Mesodermal cell (in vitro differentiated cells): ENCODE data around the gene PTOV1.

ENCODE experiments used
- H3K27ac ChIP-seq: 2 replicates; pipeline ENCODE4 v1.7.0; 2013; ENCODE audit warnings: mild to moderate bottlenecking, low read depth, low read length, moderate library complexity; ENCODE audit not compliant: severe bottlenecking
- H3K36me3 ChIP-seq: 2 replicates; pipeline ENCODE4 v1.7.1; 2013; ENCODE audit warnings: mild to moderate bottlenecking, low read length, moderate library complexity; ENCODE audit not compliant: control insufficient read depth, insufficient read depth
- H3K4me1 ChIP-seq: one replicate; pipeline ENCODE4 v1.7.1; 2013; ENCODE audit warnings: mild to moderate bottlenecking, low read length; ENCODE audit not compliant: insufficient read depth, control insufficient read depth, poor library complexity, severe bottlenecking
- H3K4me3 ChIP-seq: 2 replicates; pipeline ENCODE4 v1.7.0; 2013; ENCODE audit warnings: low read length, control low read depth, mild to moderate bottlenecking; ENCODE audit not compliant: insufficient read depth, poor library complexity, severe bottlenecking; ENCODE audit errors: extremely low read depth
- H3K9me3 ChIP-seq: 2 replicates; pipeline ENCODE4 v1.7.1; 2013; ENCODE audit warnings: mild to moderate bottlenecking, low read length, moderate library complexity; ENCODE audit not compliant: control insufficient read depth
- whole genome bisulfite sequencing, 2 experiments: methylation state at CpG; one replicate each; pipeline ENCODE4 v1.1.5; 2013; ENCODE audit warnings: missing lambda C conversion rate in 2 of 2; ENCODE audit not compliant: insufficient coverage in 2 of 2; 5-methylcytosine and 5-hydroxymethylcytosine counted together

PTOV1 gene

GRCh38 chr19:49883094-49883493 is 32.1 kb downstream of the PTOV1 start:
- 93 to 97% methylated on average over 3 to 5 of the region's 5 CpGs for WGBS, 2 experiments
- H3K36me3 ChIP-seq = peaks cover 80% of the 10 kb centered on the region
- H3K9me3 ChIP-seq = peaks cover 6% of the 10 kb centered on the region
- no peak overlapping the region for H3K27ac ChIP-seq
- no peak overlapping the region for H3K4me3 ChIP-seq
- peaks cover 8% of the 10 kb centered on the region for H3K4me1 ChIP-seq

DNA sequence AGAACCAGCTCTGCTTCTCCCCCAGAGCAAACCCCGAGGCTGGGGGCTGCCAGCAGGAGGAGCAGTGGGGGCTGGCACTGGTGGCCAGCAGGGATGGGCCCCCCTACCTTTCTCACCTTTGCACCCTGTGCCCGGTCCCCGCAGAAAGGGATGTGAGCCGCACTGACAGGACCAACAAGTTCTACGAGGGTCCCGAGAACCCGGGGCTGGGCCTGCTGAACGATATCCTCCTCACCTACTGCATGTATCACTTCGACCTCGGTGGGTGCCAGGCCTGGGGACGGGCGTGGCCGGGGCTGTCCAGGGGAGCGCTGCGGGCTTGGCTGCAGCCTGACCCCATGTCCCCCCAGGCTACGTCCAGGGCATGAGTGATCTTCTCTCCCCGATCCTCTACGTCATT is 33.1 kb downstream of the PTOV1 start:
- WGBS, 2 experiments = 94% methylated on average over 12 to 18 of the region's 18 CpGs
- Histone ChIP-seq H3K4me3 (no peak overlapping the region), H3K36me3 (peaks cover 82% of the 10 kb centered on the region), H3K9me3 (peaks cover 6% of the 10 kb centered on the region), H3K4me1 (peaks cover 1% of the 10 kb centered on the region), H3K27ac (no peak overlapping the region)

GRCh38 chr19:49884760-49885159 is 33.8 kb downstream of the PTOV1 start:
- no peak overlapping the region for H3K27ac ChIP-seq
- H3K36me3 ChIP-seq = peaks cover 75% of the 10 kb centered on the region
- WGBS, 2 experiments = 91 to 92% methylated on average over 2 of the region's 3 CpGs
- no peaks in the 10 kb centered on the region for H3K4me1 ChIP-seq
- H3K4me3 ChIP-seq = no peak overlapping the region
- peaks cover 6% of the 10 kb centered on the region for H3K9me3 ChIP-seq

DNA sequence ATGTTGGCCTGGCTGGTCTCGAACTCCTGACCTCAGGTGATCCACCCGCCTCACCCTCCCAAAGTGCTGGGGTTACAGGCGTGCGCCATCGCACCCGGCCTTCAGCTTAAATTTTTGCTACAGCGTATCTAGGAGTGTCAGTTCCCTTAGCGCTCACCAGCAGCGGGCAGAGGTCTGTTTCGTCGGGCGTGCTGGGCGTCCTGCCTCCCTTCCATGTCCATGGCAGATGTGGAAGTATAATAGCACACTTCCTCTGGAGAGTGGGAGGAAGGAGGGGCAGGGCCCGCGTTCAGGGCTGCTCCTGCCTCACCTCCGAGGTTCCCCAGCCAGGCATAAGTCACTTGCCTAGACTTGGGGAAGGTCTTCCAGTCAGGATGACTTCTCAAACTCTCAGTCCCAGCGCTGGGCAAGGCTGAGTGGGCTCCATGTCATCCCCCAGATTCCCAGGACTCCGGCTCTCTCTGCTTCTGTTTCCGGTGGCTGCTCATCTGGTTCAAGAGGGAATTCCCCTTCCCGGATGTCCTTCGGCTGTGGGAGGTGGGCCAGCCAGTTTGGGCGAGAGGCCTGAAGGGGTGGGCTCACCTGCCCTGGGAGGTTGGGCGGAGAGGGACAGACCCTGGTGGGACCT is 36.2 kb downstream of the PTOV1 start:
- WGBS, 2 experiments = 93 to 97% methylated on average over 19 to 22 of the region's 23 CpGs
- H3K9me3 ChIP-seq = peaks cover 6% of the 10 kb centered on the region
- H3K27ac ChIP-seq = no peak overlapping the region
- H3K4me1 ChIP-seq = peaks cover 2% of the 10 kb centered on the region
- H3K4me3 ChIP-seq = no peak overlapping the region
- peaks cover 52% of the 10 kb centered on the region for H3K36me3 ChIP-seq

GRCh38 chr19:49887665-49888509 is 36.9 kb downstream of the PTOV1 start:
- H3K4me3 ChIP-seq = no peak overlapping the region
- no peak overlapping the region for H3K27ac ChIP-seq
- peaks cover 44% of the 10 kb centered on the region for H3K36me3 ChIP-seq
- peaks cover 2% of the 10 kb centered on the region for H3K4me1 ChIP-seq
- 90 to 97% methylated on average over 32 to 41 of the region's 54 CpGs for WGBS, 2 experiments
- H3K9me3 ChIP-seq = peaks cover 4% of the 10 kb centered on the region

GRCh38 chr19:49888510-49888824 is 37.5 kb downstream of the PTOV1 start:
- H3K36me3 ChIP-seq = peaks cover 38% of the 10 kb centered on the region
- H3K4me3 ChIP-seq = no peak overlapping the region
- H3K27ac ChIP-seq = no peak overlapping the region
- peaks cover 2% of the 10 kb centered on the region for H3K4me1 ChIP-seq
- WGBS, 2 experiments = 98 to 99% methylated on average over 6 to 12 of the region's 18 CpGs
- H3K9me3 ChIP-seq = no peaks in the 10 kb centered on the region

DNA sequence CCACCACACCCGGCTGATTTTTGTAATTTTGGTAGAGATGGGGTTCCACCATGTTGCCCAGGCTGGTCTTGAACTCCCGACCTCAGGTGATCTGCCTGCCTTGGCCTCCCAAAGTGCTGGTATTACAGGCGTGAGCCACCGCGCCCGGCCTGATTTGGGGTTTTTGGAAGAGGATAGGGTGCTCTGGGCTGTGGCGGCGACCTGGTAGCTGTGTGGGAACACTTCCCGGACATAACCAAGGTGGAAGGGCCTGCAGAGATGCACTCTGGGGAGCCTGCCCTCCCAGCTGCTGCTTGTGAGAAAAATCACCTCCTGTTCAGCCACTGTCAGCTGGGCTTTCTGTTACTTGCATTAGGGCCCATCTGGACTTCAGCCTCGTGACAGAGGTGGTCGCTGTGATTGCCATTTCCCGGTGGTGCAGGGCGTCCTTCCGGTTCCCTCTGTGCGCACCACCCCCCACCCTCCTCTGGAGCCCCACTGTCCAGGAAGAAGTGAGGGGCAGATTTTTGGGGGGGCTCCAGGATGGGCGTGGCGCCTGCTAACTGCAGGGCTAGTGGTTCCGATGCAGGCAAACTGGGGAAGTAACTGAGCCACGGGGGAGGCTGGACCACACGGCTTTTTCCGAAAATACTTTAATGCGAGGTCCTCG is 38.2 kb downstream of the PTOV1 start:
- WGBS, 2 experiments = 93 to 97% methylated on average over 18 to 21 of the region's 23 CpGs

DNA sequence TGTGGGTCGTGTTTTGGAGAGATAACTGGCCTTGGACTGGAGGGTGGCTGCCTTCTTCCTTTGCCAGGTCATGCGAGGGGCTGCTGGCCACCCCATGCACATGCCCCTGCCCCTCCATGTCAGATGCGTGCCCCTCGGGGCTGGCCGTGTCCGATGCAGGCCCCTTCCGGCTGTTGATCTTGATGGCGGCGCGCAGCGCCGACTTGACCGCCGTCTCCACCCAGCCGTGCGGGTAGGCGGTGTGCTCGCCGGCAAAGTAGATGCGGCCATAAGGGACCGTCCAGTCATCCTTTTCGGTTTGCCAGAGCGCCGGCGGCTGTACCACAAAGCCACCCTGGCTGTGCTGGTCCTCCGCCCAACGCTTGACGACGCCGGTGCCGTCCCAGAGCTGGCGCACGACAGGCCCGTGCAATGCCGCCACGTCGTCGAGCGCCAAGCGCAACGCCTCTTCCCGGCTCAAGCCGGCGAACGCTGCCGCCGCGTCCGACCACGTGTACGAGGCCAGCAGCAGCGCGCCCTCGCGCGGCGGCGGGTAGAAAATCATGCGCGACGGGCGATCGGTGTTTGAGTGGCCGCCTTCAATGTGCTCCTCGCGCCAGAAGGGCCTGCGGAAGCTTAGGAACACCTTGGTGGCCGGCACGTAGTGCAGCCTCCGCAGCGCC is 38.9 kb downstream of the PTOV1 start:
- Histone ChIP-seq H3K9me3 (no peaks in the 10 kb centered on the region), H3K4me1 (peaks cover 2% of the 10 kb centered on the region), H3K36me3 (peaks cover 26% of the 10 kb centered on the region), H3K4me3 (no peak overlapping the region), H3K27ac (no peak overlapping the region)
- 54% methylated on average over 68 to 71 of the region's 71 CpGs for WGBS, 2 experiments

More for the DNA sequence above, 38.2 kb downstream of the PTOV1 start:
- no peak overlapping the region for H3K4me3 ChIP-seq
- H3K36me3 ChIP-seq = peaks cover 31% of the 10 kb centered on the region
- no peaks in the 10 kb centered on the region for H3K9me3 ChIP-seq
- no peak overlapping the region for H3K27ac ChIP-seq
- H3K4me1 ChIP-seq = peaks cover 2% of the 10 kb centered on the region

DNA sequence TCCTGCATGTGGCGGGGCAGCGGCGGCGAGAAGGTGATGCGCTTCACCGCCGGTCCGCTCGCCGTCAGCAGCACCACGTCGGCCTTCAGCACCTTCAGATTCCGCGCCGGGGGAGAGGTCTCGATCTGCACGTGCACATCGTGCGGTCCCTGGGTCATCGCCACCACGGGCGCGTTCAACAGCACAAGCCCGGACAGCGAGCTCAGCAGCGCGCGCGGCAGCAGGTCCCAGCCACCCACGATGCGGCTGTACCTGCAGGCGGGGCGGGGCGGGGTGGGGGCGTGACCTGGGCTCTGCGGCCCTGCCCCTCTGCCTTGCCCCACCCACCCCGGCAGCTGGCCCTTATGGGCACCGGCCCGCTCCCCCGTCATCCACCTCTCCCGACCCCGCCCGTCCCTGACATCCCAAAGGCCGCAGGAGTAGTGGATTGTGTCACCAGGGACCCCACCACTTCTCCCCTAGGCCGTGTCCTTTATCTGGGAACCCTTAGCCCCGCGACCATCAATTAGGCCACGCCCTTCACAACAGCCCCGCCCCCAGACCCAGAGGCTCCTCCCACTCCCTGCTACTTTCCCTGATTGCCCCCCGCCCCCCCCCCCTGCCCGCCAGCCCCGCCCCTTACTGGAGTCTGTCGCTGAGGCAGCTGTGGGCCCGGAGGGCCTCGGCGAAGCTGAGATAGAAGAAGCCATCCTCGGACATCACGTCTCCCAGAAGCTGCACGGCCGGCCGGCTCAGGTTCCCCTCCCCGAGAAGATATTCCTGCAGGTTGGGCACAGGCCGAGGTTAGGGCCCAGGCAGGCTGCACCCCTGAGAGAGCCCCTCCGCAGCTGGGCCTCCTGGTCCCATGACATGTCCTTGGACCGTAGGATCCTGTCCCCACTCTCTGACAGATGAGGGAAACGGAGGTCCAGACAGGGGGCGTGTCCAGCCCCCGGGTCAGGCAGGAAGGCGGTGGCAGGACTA is 39.7 kb downstream of the PTOV1 start:
- WGBS, 2 experiments = 29 to 31% methylated on average over 50 to 56 of the region's 69 CpGs
- no peaks in the 10 kb centered on the region for H3K9me3 ChIP-seq
- peaks cover 2% of the 10 kb centered on the region for H3K4me1 ChIP-seq
- no peak overlapping the region for H3K4me3 ChIP-seq
- H3K36me3 ChIP-seq = peaks cover 17% of the 10 kb centered on the region
- no peak overlapping the region for H3K27ac ChIP-seq

- Histone ChIP-seq H3K4me1 (peaks cover 2% of the 10 kb centered on the region), H3K36me3 (peaks cover 15% of the 10 kb centered on the region), H3K27ac (no peak overlapping the region), H3K9me3 (no peaks in the 10 kb centered on the region), H3K4me3 (no peak overlapping the region)
- WGBS, 2 experiments = 91 to 94% methylated on average over 12 to 16 of the region's 17 CpGs
Observed at GRCh38 chr19:49891393-49891792, 40.4 kb downstream of the PTOV1 start.
